Tibial nerve (tissue), 4 donors: ENCODE measurements around the gene SH3RF3.

Source experiments
- CTCF ChIP-seq, 5 experiments: fragments of 200-600 bp in 3 of 5; fragments of 450-650 bp in 2 of 5; sonication (generic) in 3 of 5; IDR thresholded peaks; one replicate each; pipeline ENCODE4 v1.5.1; 2016 to 2019; ENCODE audit warnings: antibody characterized with exemption in 5 of 5, mild to moderate bottlenecking in 3 of 5, moderate library complexity in 2 of 5
- EP300 ChIP-seq, 2 donors: sonication (generic); formaldehyde crosslinking; IDR thresholded peaks; one replicate each; pipeline ENCODE4 v1.6.1; 2017; ENCODE audit warnings: antibody characterized with exemption in 2 of 2, mild to moderate bottlenecking in 1 of 2
- POLR2A ChIP-seq, 2 donors: fragments of 450-650 bp; IDR thresholded peaks; one replicate each; pipeline ENCODE4 v1.6.1; 2017; ENCODE audit warnings: antibody characterized with exemption in 2 of 2, mild to moderate bottlenecking in 2 of 2, moderate library complexity in 2 of 2

- TF ChIP-seq CTCF (IDR thresholded peaks at IDR 0.05), result no peak
- no peak for TF ChIP-seq POLR2A (IDR thresholded peaks at IDR 0.05)
- no peak for TF ChIP-seq EP300 (IDR thresholded peaks at IDR 0.05)
These were observed 84.0 kb downstream of the SH3RF3 start for GRCh38 chr2:109212836-109213563.
